H9 (cell line): Measurements from ENCODE around the gene DISC1. TPM values are rescaled to one million over a fixed set of nuclear protein-coding genes. Genes with fewer than 3 reads are reported as not detected.

Experiments
- DNase-seq: peaks from one replicate; pipeline ENCODE4 v3.0.0-alpha.2; 2017
- H2AFZ ChIP-seq: one replicate; pipeline ENCODE4 v1.6.1; 2013; ENCODE audit warnings: mild to moderate bottlenecking, low read length, control low read depth, moderate library complexity
- H2AK5ac ChIP-seq: 2 replicates; pipeline ENCODE4 v1.6.1; 2013; ENCODE audit warnings: low read length, control low read depth, mixed read lengths; ENCODE audit not compliant: insufficient read length
- H2BK120ac ChIP-seq: one replicate; pipeline ENCODE4 v1.6.1; 2013; ENCODE audit warnings: low read depth, mild to moderate bottlenecking, low read length, control low read depth, inconsistent platforms; ENCODE audit not compliant: poor library complexity, severe bottlenecking
- H2BK12ac ChIP-seq: 2 replicates; pipeline ENCODE4 v1.6.1; 2013; ENCODE audit warnings: low read length, control low read depth, mixed read lengths, low read depth; ENCODE audit not compliant: insufficient read length
- H2BK15ac ChIP-seq: 2 replicates; pipeline ENCODE4 v1.6.1; 2013; ENCODE audit warnings: low read depth, low read length, control low read depth
- H2BK20ac ChIP-seq: one replicate; pipeline ENCODE4 v1.6.1; 2013; ENCODE audit warnings: low read depth, mild to moderate bottlenecking, low read length, control low read depth, inconsistent platforms; ENCODE audit not compliant: poor library complexity, severe bottlenecking
- H2BK5ac ChIP-seq: 2 replicates; pipeline ENCODE4 v1.6.1; 2013; ENCODE audit warnings: low read length, control low read depth, mixed read lengths; ENCODE audit not compliant: insufficient read length
- H3K14ac ChIP-seq: 2 replicates; pipeline ENCODE4 v1.6.1; 2013; ENCODE audit warnings: low read length, control low read depth; ENCODE audit not compliant: insufficient read depth
- H3K18ac ChIP-seq: 2 replicates; pipeline ENCODE4 v1.6.1; 2013; ENCODE audit warnings: low read depth, mild to moderate bottlenecking, mixed read lengths, low read length, control low read depth; ENCODE audit not compliant: insufficient read length
- H3K23ac ChIP-seq: 2 replicates; pipeline ENCODE4 v1.6.1; 2013; ENCODE audit warnings: low read length, control low read depth, mixed read lengths, low read depth; ENCODE audit not compliant: insufficient read length
- H3K23me2 ChIP-seq: 2 replicates; pipeline ENCODE4 v1.6.1; 2013; ENCODE audit warnings: low read depth, mild to moderate bottlenecking, mixed read lengths, low read length, control low read depth; ENCODE audit not compliant: insufficient read length, poor library complexity, severe bottlenecking
- H3K27ac ChIP-seq: 2 replicates; pipeline ENCODE4 v1.5.1; 2013; ENCODE audit warnings: low read length, control low read depth, mixed read lengths, low read depth; ENCODE audit not compliant: insufficient read length
- H3K27me3 ChIP-seq: 2 replicates; pipeline ENCODE4 v1.6.1; 2013; ENCODE audit warnings: low read length, control low read depth, inconsistent platforms; ENCODE audit not compliant: insufficient read depth
- H3K4ac ChIP-seq: 2 replicates; pipeline ENCODE4 v1.6.1; 2013; ENCODE audit warnings: low read depth, mild to moderate bottlenecking, control low read depth, inconsistent platforms, low read length, moderate library complexity
- H3K4me1 ChIP-seq: 2 replicates; pipeline ENCODE4 v1.6.1; 2013; ENCODE audit warnings: low read length, control low read depth, inconsistent platforms; ENCODE audit not compliant: insufficient read depth
- H3K4me2 ChIP-seq: 2 replicates; pipeline ENCODE4 v1.6.1; 2013; ENCODE audit warnings: low read length, control low read depth, mixed read lengths; ENCODE audit not compliant: insufficient read length, insufficient read depth
- H3K56ac ChIP-seq: 2 replicates; pipeline ENCODE4 v1.6.1; 2013; ENCODE audit warnings: low read depth, mild to moderate bottlenecking, mixed read lengths, low read length, control low read depth; ENCODE audit not compliant: insufficient read length
- H3K79me1 ChIP-seq: 2 replicates; pipeline ENCODE4 v1.6.1; 2013; ENCODE audit warnings: low read depth, mild to moderate bottlenecking, moderate library complexity, low read length, control low read depth, inconsistent platforms; ENCODE audit not compliant: insufficient read depth, poor library complexity, severe bottlenecking
- H3K79me2 ChIP-seq: 2 replicates; pipeline ENCODE4 v1.6.1; 2013; ENCODE audit warnings: low read length, control low read depth, inconsistent platforms; ENCODE audit not compliant: insufficient read depth
- H3K9ac ChIP-seq: 2 replicates; pipeline ENCODE4 v1.6.1; 2013; ENCODE audit warnings: low read length, control low read depth, mixed read lengths; ENCODE audit not compliant: insufficient read length; ENCODE audit errors: extremely low read depth
- H3K9me3 ChIP-seq: one replicate; pipeline ENCODE4 v1.6.1; 2013; ENCODE audit warnings: low read depth, low read length, inconsistent platforms; ENCODE audit not compliant: control insufficient read depth
- H3T11ph ChIP-seq: one replicate; pipeline ENCODE4 v1.6.1; 2013; ENCODE audit warnings: mild to moderate bottlenecking, low read length, control low read depth, inconsistent platforms
- H4K20me1 ChIP-seq: one replicate; pipeline ENCODE4 v1.6.1; 2013; ENCODE audit not compliant: control insufficient read depth, insufficient read length, insufficient read depth
- H4K5ac ChIP-seq: 2 replicates; pipeline ENCODE4 v1.6.1; 2013; ENCODE audit warnings: low read depth, mild to moderate bottlenecking, mixed read lengths, low read length, control low read depth; ENCODE audit not compliant: insufficient read length
- H4K8ac ChIP-seq: replicated peaks from 2 replicates; pipeline ENCODE4 v1.6.1; 2013; ENCODE audit warnings: low read length, control low read depth, mixed read lengths, low read depth; ENCODE audit not compliant: insufficient read length
- H4K91ac ChIP-seq: 2 replicates; pipeline ENCODE4 v1.6.1; 2013; ENCODE audit warnings: low read depth, mild to moderate bottlenecking, moderate library complexity, mixed read lengths, low read length, control low read depth; ENCODE audit not compliant: insufficient read length
- H3K27ac Mint-ChIP-seq, 3 experiments: 2 replicates in 2 of 3; 3 replicates in 1 of 3; pipeline ENCODE4 v1.8.0; 2020 to 2021; ENCODE audit warnings: mixed read lengths in 3 of 3, mild to moderate bottlenecking in 1 of 3, moderate library complexity in 1 of 3
- H3K27me3 Mint-ChIP-seq: 2 replicates; pipeline ENCODE4 v1.8.0; 2021; ENCODE audit warnings: low read depth, mild to moderate bottlenecking, moderate library complexity, mixed read lengths
- H3K36me3 Mint-ChIP-seq, 3 experiments: 2 replicates in 2 of 3; 3 replicates in 1 of 3; pipeline ENCODE4 v1.8.0; 2020 to 2021; ENCODE audit warnings: low read depth in 3 of 3, mixed read lengths in 3 of 3; ENCODE audit not compliant: insufficient read depth in 1 of 3
- H3K4me1 Mint-ChIP-seq, 2 experiments: 2 replicates each; pipeline ENCODE4 v1.8.0; 2020; ENCODE audit warnings: mixed read lengths in 2 of 2
- H3K4me3 Mint-ChIP-seq, 2 experiments: 2 replicates in 1 of 2; 3 replicates in 1 of 2; pipeline ENCODE4 v1.8.0; 2020 to 2021; ENCODE audit warnings: mild to moderate bottlenecking in 2 of 2, mixed read lengths in 2 of 2, moderate library complexity in 1 of 2
- H3K9me3 Mint-ChIP-seq, 2 experiments: 2 replicates in 1 of 2; 3 replicates in 1 of 2; pipeline ENCODE4 v1.8.0; 2020; ENCODE audit warnings: mild to moderate bottlenecking in 2 of 2, mixed read lengths in 2 of 2, moderate library complexity in 1 of 2
- CTCF ChIP-seq: fragments of 200-600 bp; sonication (generic); conservative IDR thresholded peaks from 3 replicates; pipeline ENCODE4 v1.8.0; 2021; ENCODE audit warnings: antibody characterized with exemption, mild to moderate bottlenecking
- WGBS: extraction: QIAGEN DNeasy Blood & Tissue Kit; methylation state at CpG from one replicate; pipeline ENCODE4 v1.1.7; 2013; ENCODE audit warnings: missing lambda C conversion rate, low lambda C conversion rate, mixed read lengths; ENCODE audit not compliant: insufficient read length; ENCODE audit errors: extremely low coverage; 5-methylcytosine and 5-hydroxymethylcytosine counted together
- total RNA-seq: library from RNA; stranded (reverse); gene quantifications from 2 replicates; pipeline ENCODE4 v1.2.1, GENCODE V29; 2021

Gene DISC1
- total RNA-seq, 1 experiment from 2014 or later: 2.5 TPM

DNA sequence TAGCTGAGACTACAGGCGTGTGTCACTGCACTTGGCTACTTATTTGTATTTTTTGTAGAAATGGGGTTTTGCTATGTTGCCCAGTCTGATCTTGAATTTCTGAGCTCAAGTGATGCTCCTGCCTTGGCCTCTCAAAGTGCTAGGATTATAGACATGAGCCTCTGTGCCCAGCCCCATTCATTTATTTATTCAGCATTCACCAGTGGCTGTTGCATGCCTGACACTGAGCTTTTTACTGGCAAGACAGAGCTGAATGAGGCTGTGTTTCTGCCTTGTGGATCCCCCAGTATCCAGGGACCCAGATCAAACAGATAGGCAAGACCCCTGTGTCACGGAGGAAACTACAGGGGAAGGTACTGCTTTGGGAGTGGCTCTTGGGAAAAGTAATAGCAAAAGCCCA is 109.4 kb downstream of the DISC1 start:
- Histone ChIP-seq H3K4me2 (no peak overlapping the region), H2AFZ (no peak overlapping the region), H3K79me2 (no peaks in the 10 kb centered on the region; the same call in 1 of the 2 replicates), H4K91ac (no peak overlapping the region), H2AK5ac (no peak overlapping the region), H3K9ac (no peak overlapping the region), H3K23me2 (no peaks in the 10 kb centered on the region), H3K79me1 (no peaks in the 10 kb centered on the region), H3K23ac (no peak overlapping the region), H3K18ac (no peak overlapping the region), H3K14ac (no peak overlapping the region), H2BK15ac (no peak overlapping the region), H3K4me1 (no peaks in the 10 kb centered on the region), H3T11ph (no peak overlapping the region), H3K27me3 (no peaks in the 10 kb centered on the region), H2BK120ac (no peak overlapping the region), H2BK12ac (no peak overlapping the region), H3K27ac (no peak overlapping the region), H3K56ac (no peak overlapping the region), H2BK5ac (no peak overlapping the region), H4K5ac (no peak overlapping the region), H4K20me1 (no peaks in the 10 kb centered on the region), H4K8ac (no peak overlapping the region), H3K4ac (no peak overlapping the region), H3K9me3 (no peaks in the 10 kb centered on the region), H2BK20ac (no peak overlapping the region)
- Mint-ChIP-seq H3K27ac (no peak overlapping the region), H3K27me3 (peaks cover 6% of the 10 kb centered on the region), H3K9me3 (peaks cover 3 to 4% of the 10 kb centered on the region in 2 experiments; a peak in 3 of 5 replicates), H3K4me1 (no peaks in the 10 kb centered on the region), H3K4me3 (no peak overlapping the region), H3K36me3 (peaks cover 0 to 4% (median 0%) of the 10 kb centered on the region in 3 experiments; a peak in 3 of 7 replicates)
- no CpG with 5 or more reads among the region's 2 CpGs for WGBS
- TF ChIP-seq CTCF: no peak
- DNase-seq: no peak
